Mesenchymal stem cell (in vitro differentiated cells and primary cell): ENCODE results near the gene ST6GALNAC3.

Source experiments
- DNase-seq: peaks from one replicate; pipeline ENCODE4 v3.0.0-alpha.2; 2013
- H2AFZ ChIP-seq: one replicate; pipeline ENCODE4 v1.6.1; 2013; ENCODE audit warnings: low read depth, mild to moderate bottlenecking, control low read depth, inconsistent platforms, low read length, moderate library complexity
- H2AK5ac ChIP-seq: 2 replicates; pipeline ENCODE4 v1.6.1; 2013; ENCODE audit warnings: low read length, moderate library complexity, mild to moderate bottlenecking, inconsistent platforms; ENCODE audit not compliant: severe bottlenecking
- H2BK120ac ChIP-seq: one replicate; pipeline ENCODE4 v1.6.1; 2013; ENCODE audit warnings: low read depth, mild to moderate bottlenecking, inconsistent platforms, low read length, moderate library complexity
- H2BK12ac ChIP-seq, 2 experiments: one replicate each; pipeline ENCODE4 v1.6.1; 2013; ENCODE audit warnings: inconsistent platforms in 2 of 2, low read length in 2 of 2, mild to moderate bottlenecking in 2 of 2, moderate library complexity in 2 of 2, control low read depth in 1 of 2
- H2BK15ac ChIP-seq: one replicate; pipeline ENCODE4 v1.6.1; 2013; ENCODE audit warnings: mild to moderate bottlenecking, low read depth, inconsistent platforms; ENCODE audit not compliant: poor library complexity, severe bottlenecking
- H2BK5ac ChIP-seq: 2 replicates; pipeline ENCODE4 v1.6.1; 2013; ENCODE audit warnings: low read depth, mild to moderate bottlenecking, low read length, control low read depth, inconsistent platforms; ENCODE audit not compliant: poor library complexity, severe bottlenecking
- H3K14ac ChIP-seq, 2 experiments: one replicate each; pipeline ENCODE4 v1.6.1; 2013; ENCODE audit warnings: inconsistent platforms in 2 of 2, low read length in 2 of 2, control low read depth in 1 of 2, mild to moderate bottlenecking in 1 of 2, moderate library complexity in 1 of 2
- H3K18ac ChIP-seq, 2 experiments: one replicate each; pipeline ENCODE4 v1.6.1; 2013; ENCODE audit warnings: inconsistent platforms in 2 of 2, low read length in 2 of 2, control low read depth in 1 of 2, low read depth in 1 of 2, mild to moderate bottlenecking in 1 of 2
- H3K23ac ChIP-seq, 2 experiments: one replicate each; pipeline ENCODE4 v1.6.1; 2013; ENCODE audit warnings: inconsistent platforms in 2 of 2, low read length in 2 of 2, mild to moderate bottlenecking in 2 of 2, moderate library complexity in 2 of 2, control low read depth in 1 of 2
- H3K27ac ChIP-seq: 2 replicates; pipeline ENCODE4 v1.5.1; 2013; ENCODE audit warnings: mild to moderate bottlenecking, moderate library complexity, low read length, control low read depth, inconsistent platforms; ENCODE audit not compliant: poor library complexity, severe bottlenecking
- H3K27me3 ChIP-seq, 2 experiments: 2 replicates each; pipeline versions ENCODE4 v1.6.1 to v1.7.0; 2013; ENCODE audit warnings: low read length in 2 of 2, mild to moderate bottlenecking in 2 of 2, moderate library complexity in 2 of 2, control low read depth in 1 of 2, inconsistent platforms in 1 of 2; ENCODE audit not compliant: control insufficient read depth in 1 of 2, insufficient read depth in 1 of 2
- H3K36me3 ChIP-seq, 2 experiments: 2 replicates each; pipeline versions ENCODE4 v1.6.1 to v1.7.0; 2013; ENCODE audit warnings: low read length in 2 of 2, control low read depth in 1 of 2, inconsistent platforms in 1 of 2, low read depth in 1 of 2, mild to moderate bottlenecking in 1 of 2; ENCODE audit not compliant: insufficient read depth in 2 of 2, control insufficient read depth in 1 of 2
- H3K4ac ChIP-seq, 2 experiments: one replicate each; pipeline ENCODE4 v1.6.1; 2013; ENCODE audit warnings: inconsistent platforms in 2 of 2, low read length in 2 of 2, mild to moderate bottlenecking in 2 of 2, moderate library complexity in 2 of 2, control low read depth in 1 of 2, low read depth in 1 of 2
- H3K4me1 ChIP-seq: 2 replicates; pipeline ENCODE4 v1.6.1; 2013; ENCODE audit warnings: low read depth, low read length, control low read depth; ENCODE audit not compliant: control insufficient read depth, insufficient read depth
- H3K4me2 ChIP-seq: 2 replicates; pipeline ENCODE4 v1.6.1; 2013; ENCODE audit warnings: low read length, mild to moderate bottlenecking, inconsistent platforms; ENCODE audit not compliant: poor library complexity, severe bottlenecking
- H3K4me3 ChIP-seq, 2 experiments: 2 replicates each; pipeline versions ENCODE4 v1.5.1 to v1.7.0; 2013; ENCODE audit warnings: low read length in 2 of 2, mild to moderate bottlenecking in 2 of 2, control low read depth in 1 of 2, low read depth in 1 of 2; ENCODE audit not compliant: insufficient read depth in 1 of 2
- H3K79me1 ChIP-seq: replicated peaks from 2 replicates; pipeline ENCODE4 v1.6.1; 2013; ENCODE audit warnings: mild to moderate bottlenecking, control low read depth, low read length, inconsistent platforms; ENCODE audit not compliant: poor library complexity, severe bottlenecking
- H3K9ac ChIP-seq: 2 replicates; pipeline ENCODE4 v1.7.0; 2013; ENCODE audit warnings: mild to moderate bottlenecking, low read length, moderate library complexity
- H3K9me3 ChIP-seq: 2 replicates; pipeline ENCODE4 v1.7.0; 2013; ENCODE audit warnings: mild to moderate bottlenecking, low read length; ENCODE audit not compliant: control insufficient read depth
- H4K8ac ChIP-seq: one replicate; pipeline ENCODE4 v1.6.1; 2013; ENCODE audit warnings: inconsistent platforms, mild to moderate bottlenecking, low read length, moderate library complexity
- H4K91ac ChIP-seq: one replicate; pipeline ENCODE4 v1.6.1; 2013; ENCODE audit warnings: mild to moderate bottlenecking, low read length, inconsistent platforms
- WGBS: methylation state at CpG from one replicate; pipeline ENCODE4 v1.1.7; 2013; ENCODE audit warnings: mixed read lengths; 5-methylcytosine and 5-hydroxymethylcytosine counted together

The ST6GALNAC3 gene

GRCh38 chr1:76160225-76160624, 85.7 kb downstream of the ST6GALNAC3 start:
- Histone ChIP-seq H3K23ac (no peak overlapping the region), H4K91ac (no peak overlapping the region), H2AFZ (no peak overlapping the region), H3K36me3 (no peaks in the 10 kb centered on the region), H3K9ac (no peak overlapping the region), H2BK12ac (no peak overlapping the region), H4K8ac (no peak overlapping the region), H2BK5ac (no peak overlapping the region), H3K14ac (no peak overlapping the region), H3K18ac (no peak overlapping the region), H3K4me3 (no peak overlapping the region), H3K9me3 (no peaks in the 10 kb centered on the region), H2BK120ac (no peak overlapping the region), H2BK15ac (no peak overlapping the region), H3K79me1 (no peaks in the 10 kb centered on the region), H2AK5ac (no peak overlapping the region), H3K4me2 (no peak overlapping the region), H3K4ac (no peak overlapping the region), H3K27ac (no peak overlapping the region), H3K27me3 (no peaks in the 10 kb centered on the region), H3K4me1 (peaks cover 1% of the 10 kb centered on the region)
- no peak for DNase-seq
- 82% methylated on average over 4 of the region's 4 CpGs for WGBS

- Histone ChIP-seq H3K36me3 (no peaks in the 10 kb centered on the region), H2BK120ac (no peak overlapping the region), H2BK12ac (no peak overlapping the region), H3K9ac (no peak overlapping the region), H3K4me3 (no peak overlapping the region), H3K4me1 (peaks cover 1% of the 10 kb centered on the region), H3K4ac (no peak overlapping the region), H4K8ac (no peak overlapping the region), H3K18ac (no peak overlapping the region), H3K9me3 (no peaks in the 10 kb centered on the region), H2BK5ac (no peak overlapping the region), H3K23ac (no peak overlapping the region), H4K91ac (no peak overlapping the region), H3K79me1 (no peaks in the 10 kb centered on the region), H3K4me2 (no peak overlapping the region), H2AFZ (no peak overlapping the region), H3K27ac (no peak overlapping the region), H2BK15ac (no peak overlapping the region), H3K27me3 (no peaks in the 10 kb centered on the region), H3K14ac (no peak overlapping the region), H2AK5ac (no peak overlapping the region)
- 94% methylated on average over 2 of the region's 2 CpGs for WGBS
- DNase-seq: no peak
These were observed 86.9 kb downstream of the ST6GALNAC3 start for GRCh38 chr1:76161451-76161850.

GRCh38 chr1:76162254-76162653, 87.7 kb downstream of the ST6GALNAC3 start:
- Histone ChIP-seq H3K23ac (no peak overlapping the region), H3K9me3 (no peaks in the 10 kb centered on the region), H3K4me1 (peaks cover 1% of the 10 kb centered on the region), H3K79me1 (no peaks in the 10 kb centered on the region), H3K18ac (no peak overlapping the region), H2BK12ac (no peak overlapping the region), H2BK15ac (no peak overlapping the region), H3K4ac (no peak overlapping the region), H2BK120ac (no peak overlapping the region), H4K8ac (no peak overlapping the region), H2AK5ac (no peak overlapping the region), H3K27ac (no peak overlapping the region), H3K36me3 (no peaks in the 10 kb centered on the region), H3K4me3 (no peak overlapping the region), H3K9ac (no peak overlapping the region), H2AFZ (no peak overlapping the region), H3K14ac (no peak overlapping the region), H2BK5ac (no peak overlapping the region), H3K27me3 (no peaks in the 10 kb centered on the region), H4K91ac (no peak overlapping the region), H3K4me2 (no peak overlapping the region)
- DNase-seq: no peak
- WGBS: over 99% methylated on average over 5 of the region's 5 CpGs

GRCh38 chr1:76164165-76164564, 89.6 kb downstream of the ST6GALNAC3 start:
- Histone ChIP-seq H2BK120ac (no peak overlapping the region), H3K23ac (no peak overlapping the region), H3K14ac (no peak overlapping the region), H3K9me3 (peaks cover 8% of the 10 kb centered on the region), H3K4me1 (peaks cover 1% of the 10 kb centered on the region), H3K4me3 (no peak overlapping the region), H2BK15ac (no peak overlapping the region), H3K4me2 (no peak overlapping the region), H3K27ac (no peak overlapping the region), H2AK5ac (no peak overlapping the region), H3K79me1 (no peaks in the 10 kb centered on the region), H2BK5ac (no peak overlapping the region), H3K18ac (no peak overlapping the region), H3K36me3 (no peaks in the 10 kb centered on the region), H4K8ac (no peak overlapping the region), H3K4ac (no peak overlapping the region), H3K9ac (no peak overlapping the region), H4K91ac (no peak overlapping the region), H2AFZ (no peak overlapping the region), H3K27me3 (no peaks in the 10 kb centered on the region), H2BK12ac (no peak overlapping the region)
- no peak for DNase-seq
